OCI-LY3 (cell line): Measurements from ENCODE around the gene KLHL20.
"Not testable (repeated sequence)": the region's sequence is repeated elsewhere in the genome, so short reads cannot be mapped to it uniquely, and the experiment has no call there.

Source experiments
- H2AFZ ChIP-seq: fragments of 200-600, 300-600 bp; shearing (Covaris generic); 2 replicates; pipeline ENCODE4 v1.6.0; 2014; ENCODE audit warnings: antibody characterized with exemption, low read depth, low read length
- H3K27ac ChIP-seq: fragments of 200-600, 300-600 bp; sonication (generic); 2 replicates; pipeline ENCODE4 v1.5.1; 2014; ENCODE audit warnings: mild to moderate bottlenecking, low read length, moderate library complexity, mixed read lengths
- H3K27me3 ChIP-seq: fragments of 200-600, 300-600 bp; sonication (generic); 2 replicates; pipeline ENCODE4 v1.6.1; 2014; ENCODE audit warnings: low read depth, low read length, mixed read lengths
- H3K36me3 ChIP-seq: fragments of 200-600, 300-600 bp; sonication (generic); replicated peaks from 2 replicates; pipeline ENCODE3; 2014; ENCODE audit warnings: low read depth, low read length, mixed read lengths
- H3K4me1 ChIP-seq: fragments of 300-600, 200-600 bp; sonication (generic); 2 replicates; pipeline ENCODE4 v1.6.1; 2014; ENCODE audit warnings: low read length, mixed read lengths
- H3K4me2 ChIP-seq: fragments of 200-600, 300-600 bp; sonication (generic); 2 replicates; pipeline ENCODE4 v1.6.1; 2014; ENCODE audit warnings: low read length, mixed read lengths
- H3K4me3 ChIP-seq: fragments of 300-600, 200-600 bp; sonication (generic); 2 replicates; pipeline ENCODE4 v1.5.1; 2014; ENCODE audit warnings: antibody characterized with exemption, mild to moderate bottlenecking, low read length, moderate library complexity
- H3K79me2 ChIP-seq: fragments of 300-600, 200-600 bp; shearing (Covaris generic); 2 replicates; pipeline ENCODE4 v1.6.1; 2014; ENCODE audit warnings: mild to moderate bottlenecking, low read length, mixed read lengths
- H3K9ac ChIP-seq: fragments of 300-600, 200-600 bp; shearing (Covaris generic); 2 replicates; pipeline ENCODE4 v1.6.0; 2014; ENCODE audit warnings: mild to moderate bottlenecking, low read length, moderate library complexity
- H3K9me3 ChIP-seq: fragments of 200-600, 300-600 bp; shearing (Covaris generic); 2 replicates; pipeline ENCODE4 v1.6.1; 2014; ENCODE audit warnings: low read length, mixed read lengths; ENCODE audit not compliant: insufficient read depth
- H4K20me1 ChIP-seq: fragments of 200-600, 300-600 bp; sonication (generic); 2 replicates; pipeline ENCODE4 v1.6.1; 2016; ENCODE audit warnings: low read length, mixed read lengths; ENCODE audit not compliant: insufficient read depth
- EZH2phosphoT487 ChIP-seq: fragments of 200-600 bp; shearing (Covaris generic); IDR thresholded peaks from 2 replicates; pipeline ENCODE4 v1.6.1; 2018; ENCODE audit warnings: antibody characterized with exemption, mixed run types, low read depth
- TF ChIP-seq, protein P1 (sequence below): fragments of 200-600, 300-600 bp; sonication (generic); IDR thresholded peaks from 2 replicates; pipeline ENCODE4 v1.5.1; 2014; ENCODE audit warnings: antibody characterized with exemption, low read length, low read depth

The KLHL20 gene

DNA sequence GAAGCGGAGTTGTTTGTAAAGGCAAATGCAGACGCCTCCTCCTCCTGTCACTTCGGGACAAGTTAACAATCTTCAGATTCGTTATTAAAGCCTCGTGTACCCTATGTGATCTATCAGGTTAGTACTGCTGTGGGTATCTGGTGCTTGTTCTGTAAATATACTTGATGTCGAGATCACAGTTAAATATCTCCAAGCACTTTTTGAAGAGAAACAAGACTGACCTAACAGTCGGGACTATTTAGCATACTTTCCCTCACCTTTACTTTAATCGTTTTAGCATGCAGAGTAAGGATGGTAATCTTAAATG is 710 bp downstream of the KLHL20 start:
- Histone ChIP-seq H2AFZ (peak overlapping the region; percentile 99), H4K20me1 (no peaks in the 10 kb centered on the region), H3K9me3 (no peaks in the 10 kb centered on the region), H3K4me2 (peak overlapping the region; percentile 88), H3K4me3 (peak overlapping the region; percentile 91), H3K27me3 (no peaks in the 10 kb centered on the region), H3K4me1 (peaks cover 19% of the 10 kb centered on the region), H3K9ac (peak overlapping the region; percentile 81), H3K36me3 (no peaks in the 10 kb centered on the region), H3K79me2 (peaks cover 35% of the 10 kb centered on the region), H3K27ac (peak overlapping the region; percentile 76)
- no peak for TF ChIP-seq EZH2phosphoT487
- TF ChIP-seq, protein P1, sequence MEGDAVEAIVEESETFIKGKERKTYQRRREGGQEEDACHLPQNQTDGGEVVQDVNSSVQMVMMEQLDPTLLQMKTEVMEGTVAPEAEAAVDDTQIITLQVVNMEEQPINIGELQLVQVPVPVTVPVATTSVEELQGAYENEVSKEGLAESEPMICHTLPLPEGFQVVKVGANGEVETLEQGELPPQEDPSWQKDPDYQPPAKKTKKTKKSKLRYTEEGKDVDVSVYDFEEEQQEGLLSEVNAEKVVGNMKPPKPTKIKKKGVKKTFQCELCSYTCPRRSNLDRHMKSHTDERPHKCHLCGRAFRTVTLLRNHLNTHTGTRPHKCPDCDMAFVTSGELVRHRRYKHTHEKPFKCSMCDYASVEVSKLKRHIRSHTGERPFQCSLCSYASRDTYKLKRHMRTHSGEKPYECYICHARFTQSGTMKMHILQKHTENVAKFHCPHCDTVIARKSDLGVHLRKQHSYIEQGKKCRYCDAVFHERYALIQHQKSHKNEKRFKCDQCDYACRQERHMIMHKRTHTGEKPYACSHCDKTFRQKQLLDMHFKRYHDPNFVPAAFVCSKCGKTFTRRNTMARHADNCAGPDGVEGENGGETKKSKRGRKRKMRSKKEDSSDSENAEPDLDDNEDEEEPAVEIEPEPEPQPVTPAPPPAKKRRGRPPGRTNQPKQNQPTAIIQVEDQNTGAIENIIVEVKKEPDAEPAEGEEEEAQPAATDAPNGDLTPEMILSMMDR: no peak

- no peak overlapping the region for H3K9ac ChIP-seq
- no peak for TF ChIP-seq EZH2phosphoT487
- TF ChIP-seq, protein P1: no peak
- peaks cover 19% of the 10 kb centered on the region for H3K4me1 ChIP-seq
- H2AFZ ChIP-seq: no peak overlapping the region
- H3K27ac ChIP-seq: no peak overlapping the region
- peaks cover 6% of the 10 kb centered on the region for H3K36me3 ChIP-seq
- H4K20me1 ChIP-seq: no peaks in the 10 kb centered on the region
- H3K4me2 ChIP-seq: no peak overlapping the region
- peaks cover 40% of the 10 kb centered on the region for H3K79me2 ChIP-seq
- no peaks in the 10 kb centered on the region for H3K27me3 ChIP-seq
- no peak overlapping the region for H3K4me3 ChIP-seq
- no peaks in the 10 kb centered on the region for H3K9me3 ChIP-seq
These were observed 2.5 kb downstream of the KLHL20 start for GRCh38 chr1:173717238-173717637.

GRCh38 chr1:173731331-173731730 is 16.6 kb downstream of the KLHL20 start:
- not testable (repeated sequence) for H2AFZ ChIP-seq, H3K9ac ChIP-seq, H3K79me2 ChIP-seq, H3K9me3 ChIP-seq, H3K36me3 ChIP-seq, H3K4me3 ChIP-seq, H3K27ac ChIP-seq, H3K4me1 ChIP-seq, H4K20me1 ChIP-seq, H3K4me2 ChIP-seq, H3K27me3 ChIP-seq

DNA sequence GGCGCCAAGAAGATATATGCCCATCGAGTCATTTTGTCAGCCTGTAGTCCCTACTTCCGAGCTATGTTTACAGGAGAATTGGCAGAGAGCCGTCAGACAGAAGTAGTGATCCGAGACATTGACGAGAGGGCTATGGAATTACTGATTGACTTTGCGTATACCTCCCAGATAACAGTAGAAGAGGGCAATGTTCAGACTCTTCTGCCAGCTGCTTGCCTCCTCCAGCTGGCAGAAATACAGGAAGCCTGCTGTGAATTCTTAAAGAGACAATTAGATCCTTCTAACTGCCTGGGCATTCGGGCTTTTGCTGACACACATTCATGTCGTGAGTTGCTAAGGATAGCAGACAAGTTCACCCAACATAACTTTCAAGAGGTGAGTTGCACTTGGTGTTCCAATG is 19.1 kb downstream of the KLHL20 start:
- Histone ChIP-seq H3K36me3 (peaks cover 6% of the 10 kb centered on the region), H3K4me3 (no peak overlapping the region), H3K27me3 (no peaks in the 10 kb centered on the region), H3K4me1 (no peaks in the 10 kb centered on the region), H4K20me1 (no peaks in the 10 kb centered on the region), H2AFZ (no peak overlapping the region), H3K27ac (no peak overlapping the region), H3K9ac (no peak overlapping the region), H3K79me2 (peaks cover 13% of the 10 kb centered on the region), H3K4me2 (no peak overlapping the region), H3K9me3 (no peaks in the 10 kb centered on the region)
- no peak for TF ChIP-seq EZH2phosphoT487
- TF ChIP-seq, protein P1: no peak

GRCh38 chr1:173736104-173736503 is 21.3 kb downstream of the KLHL20 start:
- H3K4me3 ChIP-seq, H3K9me3 ChIP-seq, H4K20me1 ChIP-seq, H3K27me3 ChIP-seq, H3K4me1 ChIP-seq, H2AFZ ChIP-seq, H3K27ac ChIP-seq, H3K9ac ChIP-seq, H3K36me3 ChIP-seq, H3K4me2 ChIP-seq: not testable (repeated sequence)
- H3K79me2 ChIP-seq: peaks cover 24% of the 10 kb centered on the region
